GM12878 (cell line): ENCODE measurements around the gene DTNBP1. TPM values are rescaled to one million over a fixed set of nuclear protein-coding genes. Genes with fewer than 3 reads are reported as not detected.

Source experiments
- CEBPZ ChIP-seq: fragments of 150-350 bp; IDR thresholded peaks from 2 replicates; pipeline ENCODE4 v1.6.1; 2016; ENCODE audit warnings: low read depth, low read length
- CREB1 ChIP-seq: IDR thresholded peaks from 2 replicates; pipeline ENCODE4 v1.6.1; 2012; ENCODE audit warnings: low read depth, mild to moderate bottlenecking, inconsistent platforms
- E2F4 ChIP-seq: IDR thresholded peaks from 2 replicates; pipeline ENCODE4 v1.6.1; 2012; ENCODE audit warnings: low read depth, low read length, improper control_type of control experiment
- E2F8 ChIP-seq: fragments of 450-650 bp; IDR thresholded peaks from 2 replicates; pipeline ENCODE4 v1.6.1; 2018; ENCODE audit warnings: mild to moderate bottlenecking, low read depth, moderate library complexity; ENCODE audit not compliant: partially characterized antibody
- GATAD2B ChIP-seq: fragments of 450-650 bp; conservative IDR thresholded peaks from 2 replicates; pipeline ENCODE4 v1.6.1; 2017; ENCODE audit warnings: low read depth, mild to moderate bottlenecking, moderate library complexity
- HDAC2 ChIP-seq: fragments of 200-600 bp; sonication (generic); IDR thresholded peaks from 2 replicates; pipeline ENCODE4 v1.6.1; 2017
- IRF4 ChIP-seq: IDR thresholded peaks from 2 replicates; pipeline ENCODE4 v1.6.1; 2011; ENCODE audit warnings: low read depth, low read length
- MTA2 ChIP-seq: fragments of 450-650 bp; IDR thresholded peaks from 2 replicates; pipeline ENCODE4 v1.6.1; 2016; ENCODE audit warnings: low read depth, mild to moderate bottlenecking, moderate library complexity
- MYB ChIP-seq: fragments of 150-350 bp; IDR thresholded peaks from 2 replicates; pipeline ENCODE4 v1.6.1; 2014; ENCODE audit warnings: mild to moderate bottlenecking, low read depth, low read length, borderline replicate concordance
- NKRF ChIP-seq: fragments of 450-650 bp; conservative IDR thresholded peaks from 2 replicates; pipeline ENCODE4 v1.6.1; 2017; ENCODE audit warnings: mild to moderate bottlenecking, moderate library complexity
- POU2F2 ChIP-seq: IDR thresholded peaks from 3 replicates; pipeline ENCODE4 v1.6.1; 2011; ENCODE audit warnings: low read depth, mild to moderate bottlenecking, low read length, borderline replicate concordance
- SPI1 ChIP-seq: IDR thresholded peaks from 2 replicates; pipeline ENCODE4 v1.6.1; 2011; ENCODE audit warnings: low read depth, mild to moderate bottlenecking, low read length, moderate library complexity, borderline replicate concordance; ENCODE audit not compliant: insufficient read depth
- ZNF207 ChIP-seq: fragments of 450-650 bp; IDR thresholded peaks from 2 replicates; pipeline ENCODE4 v1.6.1; 2014; ENCODE audit warnings: antibody characterized with exemption, mild to moderate bottlenecking, borderline replicate concordance
- ZNF24 ChIP-seq: fragments of 450-650 bp; IDR thresholded peaks from 2 replicates; pipeline ENCODE4 v1.6.1; 2017; ENCODE audit warnings: antibody characterized with exemption, mild to moderate bottlenecking
- ZNF687 ChIP-seq: fragments of 450-650 bp; IDR thresholded peaks from 2 replicates; pipeline ENCODE4 v1.6.1; 2017; ENCODE audit warnings: mild to moderate bottlenecking, moderate library complexity
- polyA plus RNA-seq, 11 experiments: library from polyadenylated mRNA; depleted of rRNA in 4 of 11; unstranded in 6 of 11; stranded (reverse) in 5 of 11; fragments of >200 nt; fragmentation: Nextera tagmentation in 4 of 11; fragmentation: Illumina TruSeq in 1 of 11; extraction: Ambion mirVana in 4 of 11; extraction: Trizol in 1 of 11; gene quantifications; 1 replicate in 1 of 11; 2 replicates in 10 of 11; pipeline versions ENCODE4 v1.2.1 to v1.2.3, GENCODE V29; 2011 to 2016; ENCODE audit warnings: inconsistent platforms in 2 of 11, missing spikeins in 2 of 11, low read depth in 1 of 11
- total RNA-seq, 4 experiments: library from RNA; depleted of rRNA in 3 of 4; stranded (reverse); fragments of >200 nt in 3 of 4; fragmentation: Illumina TruSeq in 1 of 4; extraction: Trizol in 1 of 4; gene quantifications; 2 replicates each; pipeline versions ENCODE4 v1.2.1 to v1.2.3, GENCODE V29; 2013 to 2021

Gene DTNBP1
- total and polyA plus RNA-seq, 10 of the 15 experiments (the other 5 are each of a cell fraction or from before 2014, with no cell fraction given) = 7.1 to 40.3 (median 20.1) TPM

- TF ChIP-seq ZNF687 = peak; percentile 78
- no peak for TF ChIP-seq ZNF207
- TF ChIP-seq NKRF = 0 out of 2 replicates have a peak, but pooled peaks have one; percentile 65
- peak; percentile 77; the same call in 1 of the 2 replicates for TF ChIP-seq MTA2
- no peak for TF ChIP-seq POU2F2
- no peak for TF ChIP-seq IRF4
- no peak for TF ChIP-seq CEBPZ
- no peak for TF ChIP-seq E2F4
- no peak for TF ChIP-seq MYB
- TF ChIP-seq HDAC2 = no peak
- peak; percentile 42; the same call in 1 of the 2 replicates for TF ChIP-seq ZNF24
- peak; percentile 98 for TF ChIP-seq SPI1
- TF ChIP-seq E2F8 = no peak
- peak; percentile 37; the same call in 1 of the 2 replicates for TF ChIP-seq GATAD2B
- TF ChIP-seq CREB1 = no peak
These were observed 20.4 kb upstream of the DTNBP1 start (continued) for GRCh38 chr6:15682965-15683822.
